Activated CD4-positive, alpha-beta memory T cell treated with anti-CD3 and anti-CD28 coated beads for 36 hours (primary cell): ENCODE results near the gene ELK3. TPM values are rescaled to one million over a fixed set of nuclear protein-coding genes. Genes with fewer than 3 reads are reported as not detected.

Source experiments
- CTCF ChIA-PET: fragments of 350-600 bp; sonication (Branson Sonifier 250); formaldehyde crosslinking; loops from one replicate; lab custom pipeline; 2021; ENCODE audit warnings: antibody characterized with exemption, inconsistent platforms; lab: Charles Lee
- POLR2A ChIA-PET: fragments of 350-600 bp; sonication (Branson Sonifier 250); formaldehyde crosslinking; loops from one replicate; lab custom pipeline; 2021; ENCODE audit warnings: antibody characterized with exemption; lab: Charles Lee
- DNase-seq: peaks from one replicate; pipeline ENCODE4 v3.0.0-alpha.2; 2020
- H3K27ac Mint-ChIP-seq: one replicate; pipeline ENCODE4 v1.8.0; 2021; ENCODE audit warnings: mixed read lengths
- H3K27me3 Mint-ChIP-seq: one replicate; pipeline ENCODE4 v1.8.0; 2021; ENCODE audit warnings: mixed read lengths
- H3K36me3 Mint-ChIP-seq: one replicate; pipeline ENCODE4 v1.8.0; 2021; ENCODE audit warnings: mixed read lengths
- H3K4me1 Mint-ChIP-seq: one replicate; pipeline ENCODE4 v1.8.0; 2021; ENCODE audit warnings: low read depth, mixed read lengths
- H3K4me3 Mint-ChIP-seq: one replicate; pipeline ENCODE4 v1.8.0; 2021; ENCODE audit warnings: mild to moderate bottlenecking, mixed read lengths
- H3K9me3 Mint-ChIP-seq: one replicate; pipeline ENCODE4 v1.8.0; 2021; ENCODE audit warnings: mixed read lengths
- intact Hi-C: fragments of 100-400 bp; cut with micrococcal nuclease; formaldehyde crosslinking; loops from one replicate; pipeline ENCODE4 v1.15.1; 2023
- total RNA-seq, 2 experiments: library from RNA; stranded (reverse); gene quantifications; one replicate each; pipeline ENCODE4 v1.2.3, GENCODE V29; 2021

The ELK3 gene
- total RNA-seq, 2 experiments from 2014 or later: 23.9 to 24.1 TPM

- CTCF ChIA-PET: interaction anchor here (0.6 to 1.6 kb wide), 2 partner anchors 13 to 48 kb away, joined by 3 read pairs; no protein-coding TSS in a partner anchor
Measured at GRCh38 chr12:96225044-96225855, 31.1 kb downstream of the ELK3 start.

GRCh38 chr12:96225994-96226399 is 31.8 kb downstream of the ELK3 start:
- no peaks in the 10 kb centered on the region for H3K27me3 Mint-ChIP-seq
- POLR2A ChIA-PET: no interaction called here
- H3K9me3 Mint-ChIP-seq: peaks cover 2% of the 10 kb centered on the region
- peaks cover 50% of the 10 kb centered on the region for H3K4me1 Mint-ChIP-seq
- CTCF ChIA-PET: interaction anchor here (0.6 kb wide), 1 partner anchor 49 kb away, joined by 3 read pairs; no protein-coding TSS in a partner anchor
- DNase-seq: no peak
- intact Hi-C loops: loop anchor here (2.0 kb wide), 1 partner anchor 35 kb away; no protein-coding TSS in a partner anchor
- H3K27ac Mint-ChIP-seq: no peak overlapping the region
- peaks cover 49% of the 10 kb centered on the region for H3K36me3 Mint-ChIP-seq
- H3K4me3 Mint-ChIP-seq: no peak overlapping the region

More at GRCh38 chr12:96225044-96225855, 31.1 kb downstream of the ELK3 start:
- POLR2A ChIA-PET: no interaction called here
- H3K4me3 Mint-ChIP-seq: no peak overlapping the region
- intact Hi-C loops: loop anchor here (2.0 kb wide), 1 partner anchor 36 kb away; no protein-coding TSS in a partner anchor
- H3K9me3 Mint-ChIP-seq: peaks cover 2% of the 10 kb centered on the region
- no peak for DNase-seq
- no peak overlapping the region for H3K27ac Mint-ChIP-seq
- H3K27me3 Mint-ChIP-seq: no peaks in the 10 kb centered on the region
- peaks cover 50% of the 10 kb centered on the region for H3K4me1 Mint-ChIP-seq
- peaks cover 49% of the 10 kb centered on the region for H3K36me3 Mint-ChIP-seq

- Mint-ChIP-seq H3K27me3 (no peaks in the 10 kb centered on the region), H3K36me3 (peaks cover 49% of the 10 kb centered on the region), H3K9me3 (peaks cover 2% of the 10 kb centered on the region), H3K27ac (peak overlapping the region; percentile 52), H3K4me3 (no peak overlapping the region), H3K4me1 (peaks cover 50% of the 10 kb centered on the region)
- DNase-seq: no peak
- ChIA-PET CTCF (no interaction called here), POLR2A (no interaction called here)
- intact Hi-C loops: no loop called here
Measured at GRCh38 chr12:96226401-96226800, 32.2 kb downstream of the ELK3 start.

- intact Hi-C loops: no loop called here
- ChIA-PET POLR2A (no interaction called here), CTCF (interaction anchor here (1.0 kb wide), 1 partner anchor 289 kb away, joined by 3 read pairs; no protein-coding TSS in a partner anchor)
- H3K4me3 Mint-ChIP-seq: no peak overlapping the region
- H3K9me3 Mint-ChIP-seq: peaks cover 2% of the 10 kb centered on the region
- peaks cover 51% of the 10 kb centered on the region for H3K4me1 Mint-ChIP-seq
- no peaks in the 10 kb centered on the region for H3K27me3 Mint-ChIP-seq
- peak overlapping the region; percentile 52 for H3K27ac Mint-ChIP-seq
- peaks cover 52% of the 10 kb centered on the region for H3K36me3 Mint-ChIP-seq
- no peak for DNase-seq
Measured at GRCh38 chr12:96226801-96227348, 32.7 kb downstream of the ELK3 start.

- peak overlapping the region; percentile 52 for H3K27ac Mint-ChIP-seq
- no peak for DNase-seq
- ChIA-PET CTCF (interaction anchor here (1.0 kb wide), 1 partner anchor 289 kb away, joined by 3 read pairs; no protein-coding TSS in a partner anchor), POLR2A (no interaction called here)
- H3K36me3 Mint-ChIP-seq: peaks cover 49% of the 10 kb centered on the region
- no peaks in the 10 kb centered on the region for H3K9me3 Mint-ChIP-seq
- H3K4me1 Mint-ChIP-seq: peaks cover 53% of the 10 kb centered on the region
- intact Hi-C loops: no loop called here
- no peaks in the 10 kb centered on the region for H3K27me3 Mint-ChIP-seq
- no peak overlapping the region for H3K4me3 Mint-ChIP-seq
Measured at GRCh38 chr12:96227365-96228106, 33.4 kb downstream of the ELK3 start.

GRCh38 chr12:96228566-96229248 is 34.5 kb downstream of the ELK3 start:
- DNase-seq: no peak
- Mint-ChIP-seq H3K9me3 (no peaks in the 10 kb centered on the region), H3K27me3 (no peaks in the 10 kb centered on the region), H3K4me1 (peaks cover 43% of the 10 kb centered on the region), H3K4me3 (no peak overlapping the region), H3K27ac (no peak overlapping the region), H3K36me3 (peaks cover 40% of the 10 kb centered on the region)
- CTCF ChIA-PET: interaction anchor here (2.5 kb wide), 1 partner anchor 14 kb away, joined by 13 read pairs; no protein-coding TSS in a partner anchor
- intact Hi-C loops: no loop called here
- POLR2A ChIA-PET: no interaction called here

- Mint-ChIP-seq H3K27me3 (no peaks in the 10 kb centered on the region), H3K27ac (no peak overlapping the region), H3K9me3 (no peaks in the 10 kb centered on the region), H3K4me3 (no peak overlapping the region), H3K36me3 (peaks cover 31% of the 10 kb centered on the region), H3K4me1 (peaks cover 46% of the 10 kb centered on the region)
- intact Hi-C loops: no loop called here
- no peak for DNase-seq
- CTCF ChIA-PET: interaction anchor here (1.0 to 2.5 kb wide), 2 partner anchors 16 to 286 kb away, joined by 3 to 13 read pairs; no protein-coding TSS in a partner anchor
- POLR2A ChIA-PET: no interaction called here
Measured at GRCh38 chr12:96230646-96231045, 36.5 kb downstream of the ELK3 start.

GRCh38 chr12:96233168-96233567 is 39.0 kb downstream of the ELK3 start:
- H3K4me3 Mint-ChIP-seq: no peak overlapping the region
- H3K36me3 Mint-ChIP-seq: peaks cover 24% of the 10 kb centered on the region
- DNase-seq: no peak
- no peaks in the 10 kb centered on the region for H3K27me3 Mint-ChIP-seq
- intact Hi-C loops: no loop called here
- peaks cover 54% of the 10 kb centered on the region for H3K4me1 Mint-ChIP-seq
- ChIA-PET CTCF (interaction anchor here (3.0 kb wide), 1 partner anchor 18 kb away, joined by 11 read pairs; no protein-coding TSS in a partner anchor), POLR2A (interaction anchor here (0.8 kb wide), 1 partner anchor 18 kb away, joined by 3 read pairs; no protein-coding TSS in a partner anchor)
- H3K27ac Mint-ChIP-seq: no peak overlapping the region
- no peaks in the 10 kb centered on the region for H3K9me3 Mint-ChIP-seq

GRCh38 chr12:96233939-96234461 is 39.8 kb downstream of the ELK3 start:
- no peaks in the 10 kb centered on the region for H3K9me3 Mint-ChIP-seq
- no peaks in the 10 kb centered on the region for H3K27me3 Mint-ChIP-seq
- CTCF ChIA-PET: interaction anchor here (0.6 to 3.0 kb wide), 4 partner anchors 19 to 214 kb away, joined by 3 to 11 read pairs (median 3); partner anchors contain the start of gene CDK17
- POLR2A ChIA-PET: interaction anchor here (0.6 to 0.8 kb wide), 3 partner anchors 19 to 489 kb away, joined by 3 to 4 read pairs (median 3); no protein-coding TSS in a partner anchor
- no peak overlapping the region for H3K27ac Mint-ChIP-seq
- intact Hi-C loops: no loop called here
- no peak for DNase-seq
- H3K4me1 Mint-ChIP-seq: peaks cover 54% of the 10 kb centered on the region
- peaks cover 20% of the 10 kb centered on the region for H3K36me3 Mint-ChIP-seq
- no peak overlapping the region for H3K4me3 Mint-ChIP-seq

GRCh38 chr12:96234591-96235483 is 40.7 kb downstream of the ELK3 start:
- intact Hi-C loops: no loop called here
- Mint-ChIP-seq H3K36me3 (peaks cover 20% of the 10 kb centered on the region), H3K4me1 (peaks cover 57% of the 10 kb centered on the region), H3K27me3 (no peaks in the 10 kb centered on the region), H3K4me3 (no peak overlapping the region), H3K9me3 (no peaks in the 10 kb centered on the region), H3K27ac (no peak overlapping the region)
- ChIA-PET POLR2A (interaction anchor here (0.6 to 0.8 kb wide), 2 partner anchors 20 to 490 kb away, joined by 3 to 4 read pairs; no protein-coding TSS in a partner anchor), CTCF (interaction anchor here (0.6 to 3.0 kb wide), 3 partner anchors 20 to 165 kb away, joined by 3 to 11 read pairs (median 3); partner anchors contain the start of gene CDK17)
- DNase-seq: no peak
